Activated naive CD4-positive, alpha-beta T cell treated with anti-CD3 and anti-CD28 coated beads, Interleukin-2, amount 10 ng/mL, durations not matched to agents 7 days and 5 days (primary cell): Measurements from ENCODE around the gene TEX54.
"Not testable (repeated sequence)": the region's sequence is repeated elsewhere in the genome, so short reads cannot be mapped to it uniquely, and the experiment has no call there.

Experiments used
- CTCF ChIA-PET: fragments of 350-600 bp; sonication (Branson Sonifier 250); formaldehyde crosslinking; loops from one replicate; lab custom pipeline; 2021; ENCODE audit warnings: antibody characterized with exemption; lab: Charles Lee
- DNase-seq: peaks from one replicate; pipeline ENCODE4 v3.0.0-alpha.2; 2020
- H3K27ac Mint-ChIP-seq: one replicate; pipeline ENCODE4 v1.8.0; 2021; ENCODE audit warnings: mild to moderate bottlenecking, moderate library complexity, mixed read lengths
- H3K27me3 Mint-ChIP-seq: one replicate; pipeline ENCODE4 v1.8.0; 2021; ENCODE audit warnings: mild to moderate bottlenecking, mixed read lengths
- H3K36me3 Mint-ChIP-seq: one replicate; pipeline ENCODE4 v1.8.0; 2021; ENCODE audit warnings: mixed read lengths
- H3K4me1 Mint-ChIP-seq: one replicate; pipeline ENCODE4 v1.8.0; 2021; ENCODE audit warnings: mixed read lengths
- H3K4me3 Mint-ChIP-seq: one replicate; pipeline ENCODE4 v1.8.0; 2021; ENCODE audit warnings: mild to moderate bottlenecking, moderate library complexity, mixed read lengths
- H3K9me3 Mint-ChIP-seq: one replicate; pipeline ENCODE4 v1.8.0; 2021; ENCODE audit warnings: mixed read lengths

Gene TEX54

DNA sequence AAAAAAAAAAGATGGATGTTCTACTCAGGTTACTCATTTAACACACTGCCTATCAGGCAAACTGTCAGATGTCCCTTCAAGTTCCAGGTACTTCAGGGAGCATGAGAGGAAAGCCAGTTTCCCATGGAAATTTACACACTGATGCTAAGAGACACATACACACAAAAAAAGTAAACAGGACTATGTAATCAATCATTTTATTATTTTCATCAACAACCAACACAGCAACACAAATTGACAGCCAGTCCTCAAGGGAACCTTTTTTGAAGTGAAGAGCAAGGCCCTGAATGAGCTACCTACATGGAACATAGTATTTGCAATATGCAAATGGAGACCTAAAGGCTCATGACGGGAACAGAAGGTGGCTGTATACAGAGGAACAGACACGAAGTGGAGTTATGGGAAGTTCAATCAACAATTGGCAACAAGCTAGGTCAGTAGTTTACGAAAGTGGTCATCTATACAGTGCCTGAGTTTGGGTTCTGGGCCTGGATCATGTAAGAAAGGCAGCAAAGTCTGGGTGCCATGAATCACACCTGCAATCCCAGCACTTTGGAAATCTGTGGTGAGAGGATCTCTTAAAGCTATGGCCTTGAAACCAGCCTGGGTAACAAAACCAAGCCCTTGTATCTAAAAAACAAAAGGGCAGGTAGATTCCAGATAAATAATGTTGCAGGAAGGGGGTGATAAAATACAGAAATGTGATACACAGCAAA, 19.3 kb upstream of the TEX54 start:
- peaks cover 46% of the 10 kb centered on the region for H3K36me3 Mint-ChIP-seq
- CTCF ChIA-PET: interaction anchor here (0.9 to 2.8 kb wide), 2 partner anchors 11 to 29 kb away, joined by 3 to 8 read pairs; partner anchors contain the start of gene SLC3A2
- no peaks in the 10 kb centered on the region for H3K9me3 Mint-ChIP-seq
- H3K27ac Mint-ChIP-seq: peak overlapping the region; percentile 67
- H3K27me3 Mint-ChIP-seq: peaks cover 14% of the 10 kb centered on the region
- peaks cover 46% of the 10 kb centered on the region for H3K4me1 Mint-ChIP-seq
- DNase-seq: no peak
- H3K4me3 Mint-ChIP-seq: peak overlapping the region; percentile 10

DNA sequence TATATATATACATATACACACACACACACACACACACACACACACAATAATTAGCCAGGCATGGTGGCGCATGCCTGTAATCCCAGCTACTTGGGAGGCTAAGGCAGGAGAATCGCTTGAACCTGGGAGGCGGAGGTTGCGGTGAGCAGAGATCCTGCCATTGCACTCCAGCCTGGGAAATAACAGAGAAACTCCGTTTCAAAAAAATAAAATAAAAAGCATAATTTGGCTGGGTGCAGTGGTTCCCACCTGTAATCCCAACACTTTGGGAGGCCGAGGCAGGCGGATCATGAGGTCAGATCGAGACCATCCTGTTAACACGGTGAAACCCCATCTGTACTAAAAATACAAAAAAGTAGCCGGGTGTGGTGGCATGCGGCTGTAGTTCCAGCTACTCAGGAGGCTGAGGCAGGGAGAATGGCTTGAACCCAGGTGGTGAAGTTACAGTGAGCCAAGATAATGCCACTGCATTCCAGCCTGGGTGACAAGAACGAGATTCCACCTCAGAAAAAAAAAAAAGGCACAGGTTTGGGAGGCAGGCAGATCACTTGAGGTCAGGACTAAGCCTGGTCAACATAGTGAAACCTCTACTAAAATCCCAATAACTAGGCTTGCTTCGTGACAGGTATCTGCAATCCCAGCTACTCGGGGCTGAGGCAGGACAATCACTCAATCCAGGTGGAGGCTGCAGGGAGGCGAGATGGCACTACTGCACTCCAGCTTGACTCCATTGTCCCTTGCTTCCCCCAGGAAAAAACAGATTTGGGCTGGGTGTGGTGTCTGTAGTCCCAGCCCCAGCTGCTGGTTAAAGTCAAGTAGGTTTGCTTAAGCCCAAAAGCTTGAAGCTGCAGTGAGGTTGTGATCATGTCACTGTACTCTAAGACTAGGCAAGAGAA, 18.5 kb upstream of the TEX54 start:
- peak overlapping the region; percentile 67 for H3K27ac Mint-ChIP-seq
- no peak for DNase-seq
- H3K9me3 Mint-ChIP-seq: no peaks in the 10 kb centered on the region
- H3K4me3 Mint-ChIP-seq: peak overlapping the region; percentile 10
- peaks cover 39% of the 10 kb centered on the region for H3K4me1 Mint-ChIP-seq
- peaks cover 16% of the 10 kb centered on the region for H3K27me3 Mint-ChIP-seq
- peaks cover 46% of the 10 kb centered on the region for H3K36me3 Mint-ChIP-seq
- CTCF ChIA-PET: interaction anchor here (0.9 to 2.8 kb wide), 2 partner anchors 12 to 30 kb away, joined by 3 to 8 read pairs; partner anchors contain the start of gene SLC3A2

DNA sequence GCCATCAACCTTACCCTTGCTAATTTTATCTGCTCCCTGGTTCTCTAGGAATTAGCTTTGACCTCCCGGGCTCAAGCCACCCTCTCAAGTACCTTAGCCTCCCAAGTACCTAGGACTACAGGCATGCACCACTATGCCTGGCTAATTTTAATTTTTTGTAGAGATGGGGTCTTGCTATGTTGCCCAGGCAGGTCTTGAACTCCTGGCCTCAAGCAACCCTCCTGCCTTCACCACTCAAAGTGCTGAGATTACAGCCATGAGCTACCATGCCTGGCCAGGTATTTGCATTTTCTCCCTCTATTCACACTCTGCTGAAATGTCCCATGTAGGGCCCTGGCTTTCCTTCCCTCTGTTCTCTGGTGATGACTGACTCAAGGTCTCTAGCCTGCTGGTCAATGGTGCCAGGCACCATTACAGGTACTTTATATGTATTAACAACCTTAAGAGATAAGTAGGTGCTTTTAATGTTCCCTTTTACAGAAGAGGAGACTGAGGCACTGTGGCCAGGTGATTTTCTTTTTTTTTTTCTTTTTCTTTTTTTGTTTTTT, 15.2 kb upstream of the TEX54 start:
- peaks cover 12% of the 10 kb centered on the region for H3K27me3 Mint-ChIP-seq
- CTCF ChIA-PET: no interaction called here
- DNase-seq: no peak
- H3K27ac Mint-ChIP-seq: no peak overlapping the region
- peaks cover 21% of the 10 kb centered on the region for H3K4me1 Mint-ChIP-seq
- no peak overlapping the region for H3K4me3 Mint-ChIP-seq
- H3K36me3 Mint-ChIP-seq: peaks cover 20% of the 10 kb centered on the region
- H3K9me3 Mint-ChIP-seq: no peaks in the 10 kb centered on the region

DNA sequence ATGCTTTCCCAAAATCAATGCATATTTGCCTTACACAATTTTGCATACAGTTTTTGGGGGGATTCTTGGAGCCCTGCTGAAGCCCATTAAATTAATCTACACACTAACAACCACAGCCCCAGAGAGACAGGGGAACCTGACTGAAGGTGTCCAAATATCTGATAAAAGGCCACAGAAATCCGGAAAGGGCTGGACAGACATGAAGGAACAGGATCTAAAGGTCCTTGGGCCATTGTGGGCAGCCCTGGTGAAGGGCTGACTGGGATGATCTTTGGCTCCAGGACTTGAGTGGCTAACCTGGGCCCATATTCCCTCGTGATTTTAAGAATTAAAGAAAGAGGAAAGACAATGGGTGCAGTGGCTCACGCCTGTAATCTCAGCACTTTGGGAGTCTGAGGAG, 13.5 kb upstream of the TEX54 start:
- no peaks in the 10 kb centered on the region for H3K9me3 Mint-ChIP-seq
- no peak overlapping the region for H3K27ac Mint-ChIP-seq
- H3K36me3 Mint-ChIP-seq: peaks cover 9% of the 10 kb centered on the region
- H3K27me3 Mint-ChIP-seq: peaks cover 12% of the 10 kb centered on the region
- H3K4me3 Mint-ChIP-seq: no peak overlapping the region
- CTCF ChIA-PET: no interaction called here
- DNase-seq: no peak
- peaks cover 8% of the 10 kb centered on the region for H3K4me1 Mint-ChIP-seq

DNA sequence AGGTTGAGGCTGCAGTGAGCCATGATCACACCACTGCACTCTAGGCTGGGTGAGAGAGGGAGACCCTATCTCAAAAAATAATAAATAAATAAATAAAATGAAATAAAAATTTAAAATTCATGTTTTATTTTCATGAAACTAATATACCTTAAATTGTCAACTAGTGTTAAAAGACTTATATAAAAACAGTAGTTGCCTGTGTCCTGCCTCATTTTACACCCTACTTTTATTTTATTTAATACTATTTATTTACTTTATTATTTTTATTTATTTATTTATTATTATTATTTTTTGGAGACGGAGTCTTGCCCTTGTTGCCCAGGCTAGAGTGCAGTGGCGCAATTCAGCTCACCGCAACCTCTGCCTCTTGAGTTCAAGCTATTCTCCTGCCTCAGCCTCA, 11.5 kb upstream of the TEX54 start:
- Mint-ChIP-seq H3K9me3 (no peaks in the 10 kb centered on the region), H3K4me3 (no peak overlapping the region), H3K27ac (no peak overlapping the region), H3K4me1 (peaks cover 13% of the 10 kb centered on the region), H3K36me3 (peaks cover 9% of the 10 kb centered on the region), H3K27me3 (peaks cover 12% of the 10 kb centered on the region)
- no peak for DNase-seq
- CTCF ChIA-PET: interaction anchor here (1.1 kb wide), 1 partner anchor 37 kb away, joined by 5 read pairs; no protein-coding TSS in a partner anchor

DNA sequence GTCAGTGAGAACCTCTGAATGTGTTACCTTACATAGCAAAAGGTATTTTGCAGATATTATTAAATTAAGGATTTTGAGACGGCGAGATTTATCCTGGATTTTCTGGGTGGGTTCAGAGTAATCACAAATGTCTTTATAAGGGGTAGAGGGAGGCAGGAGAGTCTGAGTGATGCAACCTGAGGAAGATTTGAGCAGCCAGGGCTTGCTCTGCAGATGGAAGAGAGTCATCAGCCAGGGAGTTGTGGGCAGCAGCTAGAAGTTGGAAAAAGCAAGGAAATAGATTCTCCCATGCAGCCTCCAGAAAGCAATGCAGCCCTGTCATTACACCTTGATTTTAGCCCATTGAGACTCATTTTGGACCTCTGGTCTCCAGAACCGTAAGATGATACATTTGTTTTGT, 10.8 kb upstream of the TEX54 start:
- peak overlapping the region; percentile 81 for H3K27ac Mint-ChIP-seq
- peaks cover 11% of the 10 kb centered on the region for H3K36me3 Mint-ChIP-seq
- H3K4me1 Mint-ChIP-seq: peaks cover 17% of the 10 kb centered on the region
- no peaks in the 10 kb centered on the region for H3K9me3 Mint-ChIP-seq
- DNase-seq: no peak
- CTCF ChIA-PET: no interaction called here
- peaks cover 12% of the 10 kb centered on the region for H3K27me3 Mint-ChIP-seq
- no peak overlapping the region for H3K4me3 Mint-ChIP-seq

DNA sequence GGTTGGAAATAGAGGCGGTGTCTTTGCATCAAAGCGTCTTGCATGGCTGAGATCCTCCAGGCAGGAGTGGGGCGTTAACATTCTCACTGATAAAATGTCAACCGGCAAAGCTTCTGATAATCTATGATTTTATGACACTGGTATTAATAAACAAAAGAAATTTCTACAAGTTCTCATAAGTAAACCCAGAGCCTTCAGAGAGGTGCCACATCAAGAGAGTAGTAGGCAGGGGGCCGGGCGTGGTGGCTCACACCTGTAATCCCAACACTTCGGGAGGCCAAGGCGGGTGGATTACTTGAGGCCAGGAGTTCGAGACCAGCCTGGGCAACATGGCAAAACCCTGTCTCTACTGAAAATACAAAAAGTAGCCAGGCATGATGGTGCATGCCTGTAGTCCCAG, 10.2 kb upstream of the TEX54 start:
- DNase-seq, H3K27me3 Mint-ChIP-seq, H3K9me3 Mint-ChIP-seq, H3K27ac Mint-ChIP-seq, H3K4me3 Mint-ChIP-seq: not testable (repeated sequence)
- Mint-ChIP-seq H3K4me1 (peaks cover 17% of the 10 kb centered on the region), H3K36me3 (peaks cover 10% of the 10 kb centered on the region)
- CTCF ChIA-PET: interaction anchor here (1.1 kb wide), 1 partner anchor 57 kb away, joined by 3 read pairs; no protein-coding TSS in a partner anchor

DNA sequence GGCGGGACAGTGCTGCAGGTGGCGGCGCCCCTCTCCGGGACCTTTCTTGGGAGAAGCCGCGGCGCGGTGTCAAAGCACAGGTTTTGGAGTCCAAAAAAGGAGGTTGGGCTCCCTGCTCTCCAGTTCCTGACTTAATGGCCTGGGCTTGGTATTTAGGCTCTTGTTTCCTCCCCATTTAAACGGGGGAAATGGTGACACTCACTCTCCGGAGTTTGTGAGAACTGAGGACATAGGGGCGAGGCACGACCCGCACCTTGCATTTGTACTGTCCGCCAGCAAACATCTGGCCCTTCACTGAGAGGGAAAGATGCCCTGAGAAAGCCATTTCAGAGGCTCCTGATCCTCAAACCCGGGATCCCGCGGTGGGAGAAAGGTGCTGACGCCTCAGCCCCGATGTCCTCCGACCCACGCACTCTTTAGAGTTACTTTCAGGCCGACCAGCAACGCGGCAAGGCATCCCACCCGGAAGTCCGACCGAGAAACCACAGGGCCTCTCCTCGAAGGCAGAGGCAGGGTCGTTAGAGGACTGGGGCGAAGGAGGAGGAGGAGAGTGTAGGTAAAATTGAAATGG, 9.6 kb upstream of the TEX54 start:
- Mint-ChIP-seq H3K4me3 (no peak overlapping the region), H3K27ac (no peak overlapping the region), H3K9me3 (no peaks in the 10 kb centered on the region), H3K27me3 (peaks cover 5% of the 10 kb centered on the region), H3K36me3 (peaks cover 14% of the 10 kb centered on the region), H3K4me1 (peaks cover 22% of the 10 kb centered on the region)
- peak; percentile 61 for DNase-seq
- CTCF ChIA-PET: interaction anchor here (1.1 kb wide), 1 partner anchor 56 kb away, joined by 3 read pairs; no protein-coding TSS in a partner anchor

DNA sequence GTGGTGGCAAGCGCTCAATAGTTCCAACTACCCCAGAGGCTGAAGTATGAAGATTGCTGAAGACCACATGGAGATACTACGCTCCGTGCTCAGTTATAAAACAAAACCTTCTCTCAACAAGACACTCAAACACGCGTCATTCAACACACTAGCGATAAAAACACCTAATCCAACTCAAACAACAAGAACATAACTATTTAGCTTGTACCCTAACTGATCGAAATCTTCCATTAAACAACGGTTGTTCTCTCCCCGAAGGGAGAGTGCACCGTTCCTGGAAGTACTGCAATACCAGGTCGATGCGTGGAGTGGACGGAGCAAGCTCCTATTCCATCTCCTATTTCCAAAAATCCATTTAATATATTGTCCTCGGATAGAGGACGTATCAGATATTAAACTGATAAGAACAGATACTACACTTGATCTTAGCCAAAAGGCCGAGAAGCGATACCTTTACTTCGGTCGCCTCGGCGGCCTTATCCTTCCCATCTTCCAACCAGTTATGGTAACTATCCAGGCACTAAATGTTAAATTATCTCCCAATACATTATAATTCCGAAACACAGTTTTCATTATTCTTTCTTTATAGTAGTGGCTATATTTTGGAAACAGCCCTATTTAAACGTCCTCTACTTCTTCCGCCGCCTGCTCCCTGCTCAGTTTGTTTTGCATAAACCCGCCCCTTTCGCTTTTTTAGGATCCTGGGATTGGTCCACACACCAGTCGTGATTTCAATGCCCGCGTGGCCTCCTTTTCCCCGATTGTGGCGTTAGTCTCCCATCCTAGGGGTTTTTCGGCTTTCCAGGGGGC, 8.9 kb upstream of the TEX54 start:
- Mint-ChIP-seq H3K27me3 (no peaks in the 10 kb centered on the region), H3K9me3 (no peaks in the 10 kb centered on the region), H3K4me3 (no peak overlapping the region), H3K27ac (no peak overlapping the region), H3K4me1 (peaks cover 22% of the 10 kb centered on the region), H3K36me3 (peaks cover 16% of the 10 kb centered on the region)
- CTCF ChIA-PET: interaction anchor here (1.0 to 1.8 kb wide), 4 partner anchors 13 to 56 kb away, joined by 3 to 6 read pairs (median 4); partner anchors contain the start of gene TMEM179B
- DNase-seq: peak; percentile 91

DNA sequence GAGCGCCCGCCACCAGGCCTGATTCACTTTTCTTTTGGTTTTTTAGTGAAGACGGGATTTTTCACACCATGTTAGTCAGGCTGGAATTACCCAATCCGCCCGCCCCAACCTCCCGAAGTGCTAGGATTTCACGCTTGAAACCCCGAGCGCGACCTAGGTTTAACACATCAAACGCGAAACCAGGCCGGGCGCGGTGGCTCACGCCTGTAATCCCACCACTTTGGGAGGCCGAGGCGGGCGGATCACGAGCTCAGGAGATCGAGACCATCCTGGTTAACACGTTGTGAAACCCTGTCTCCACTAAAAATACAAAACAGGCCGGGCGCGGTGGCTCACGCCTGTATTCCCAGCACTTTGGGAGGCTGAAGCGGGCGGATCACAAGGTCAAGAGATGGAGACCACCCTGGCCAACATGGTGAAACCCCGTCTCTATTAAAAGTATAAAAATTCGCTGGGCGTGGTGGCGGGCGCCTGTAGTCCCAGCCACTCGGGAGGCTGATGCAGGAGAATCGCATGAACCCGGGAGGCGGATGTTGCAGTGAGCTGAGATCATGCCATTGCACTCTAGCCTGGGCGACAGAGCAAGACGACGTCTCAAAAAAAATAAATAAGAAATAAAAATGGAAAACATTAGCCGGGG, 8.2 kb upstream of the TEX54 start:
- H3K27me3 Mint-ChIP-seq, H3K9me3 Mint-ChIP-seq, H3K27ac Mint-ChIP-seq, H3K4me3 Mint-ChIP-seq: not testable (repeated sequence)
- Mint-ChIP-seq H3K4me1 (peaks cover 24% of the 10 kb centered on the region), H3K36me3 (peaks cover 19% of the 10 kb centered on the region)
- peak; percentile 80 for DNase-seq
- CTCF ChIA-PET: interaction anchor here (1.0 to 1.8 kb wide), 4 partner anchors 13 to 55 kb away, joined by 3 to 6 read pairs (median 4); partner anchors contain the start of gene TMEM179B

DNA sequence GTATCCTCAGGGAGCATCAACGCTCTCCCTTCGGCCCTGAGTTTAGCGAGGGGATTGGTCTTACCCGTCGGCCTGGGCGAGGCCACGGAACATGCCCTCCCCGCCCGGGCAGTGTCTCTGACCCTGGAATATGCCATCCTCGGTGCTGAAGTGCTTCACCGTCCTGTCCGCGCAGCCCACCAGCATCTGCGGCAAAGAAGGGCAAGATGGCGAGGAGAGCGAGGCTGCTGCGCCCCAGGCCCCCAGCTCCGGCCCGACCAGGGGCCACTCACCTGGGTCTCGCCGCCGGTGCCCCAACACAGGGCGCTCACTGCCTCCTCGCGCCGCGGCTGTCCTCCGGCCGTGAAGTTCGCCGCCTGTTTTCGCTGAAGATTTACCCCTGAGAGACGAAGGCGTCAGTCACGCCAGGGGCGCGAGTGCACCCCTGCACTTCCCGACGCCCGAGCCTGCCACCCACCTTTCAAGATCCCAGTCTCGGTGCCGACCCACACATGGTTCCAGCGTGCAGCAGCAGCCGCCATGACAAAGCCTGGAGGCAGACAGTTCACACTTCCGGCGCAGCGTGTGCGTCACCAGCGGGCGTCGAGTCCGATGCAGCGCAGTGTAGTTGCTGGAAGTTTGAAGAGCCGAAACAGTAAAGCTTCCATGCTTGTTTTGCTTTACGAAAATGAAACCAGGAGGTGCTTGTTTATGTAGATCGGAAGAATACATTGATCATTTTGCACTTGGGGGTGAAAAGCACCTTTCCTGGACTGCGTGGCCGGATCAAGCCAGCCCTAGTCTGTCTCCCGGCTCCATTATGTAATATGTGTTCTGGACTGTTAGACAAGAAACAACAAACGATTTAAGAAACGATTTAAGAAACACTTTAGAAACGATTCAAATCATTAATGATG, 6.7 kb upstream of the TEX54 start, which contains the start of gene WDR74:
Gene WDR74, minus strand, starts transcription at position 541 of the 896 bp plus-strand sequence. Its CDS starts 20 bp downstream, at position 521.
- CTCF ChIA-PET: interaction anchor here (0.6 kb wide), 1 partner anchor 53 kb away, joined by 5 read pairs; no protein-coding TSS in a partner anchor
- DNase-seq: peak; percentile 97
- Mint-ChIP-seq H3K27ac (no peak within 1 kb of the TSS), H3K4me1 (peaks cover 33% of the 10 kb centered on the region), H3K4me3 (no peak within 1 kb of the TSS), H3K27me3 (no peaks in the 10 kb centered on the region), H3K9me3 (no peaks in the 10 kb centered on the region), H3K36me3 (peaks cover 28% of the 10 kb centered on the region)

DNA sequence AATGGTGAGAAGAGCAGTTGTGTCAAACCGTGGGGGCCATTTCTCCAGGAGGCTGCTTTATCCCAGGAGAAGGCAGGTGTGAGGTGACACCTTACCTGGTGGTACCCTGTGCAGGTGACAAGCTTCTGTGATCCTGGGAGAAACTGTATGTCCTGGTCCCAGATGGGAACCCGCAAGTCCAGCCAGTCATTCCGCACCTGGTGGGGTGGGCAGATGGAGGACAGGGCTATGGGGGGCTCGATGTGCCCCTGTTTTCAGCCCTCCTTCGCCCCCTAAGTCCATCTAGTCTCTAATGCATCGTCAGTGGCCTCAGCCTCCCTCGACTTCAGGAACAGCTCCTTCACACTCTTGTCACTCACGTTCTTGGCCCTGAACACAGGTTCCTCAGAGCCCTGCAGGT, 2.7 kb upstream of the TEX54 start:
- CTCF ChIA-PET: no interaction called here
- Mint-ChIP-seq H3K36me3 (peaks cover 39% of the 10 kb centered on the region), H3K27me3 (no peaks in the 10 kb centered on the region), H3K4me3 (no peak overlapping the region), H3K27ac (no peak overlapping the region), H3K9me3 (no peaks in the 10 kb centered on the region), H3K4me1 (peaks cover 46% of the 10 kb centered on the region)
- no peak for DNase-seq
